Thymus (tissue), 14 donors: ENCODE measurements around the gene KRT25. TPM values are rescaled to one million over a fixed set of nuclear protein-coding genes. Genes with fewer than 3 reads are reported as not detected.

Source experiments
- DNase-seq, 9 donors: peaks; one replicate each; pipeline ENCODE4 v3.0.0-alpha.2; 2013; ENCODE audit warnings: low spot score in 9 of 9, low read depth in 6 of 9, missing footprints in 1 of 9
- H3K27ac ChIP-seq, 2 donors: one replicate each; pipeline ENCODE4 v1.5.1; 2013; ENCODE audit warnings: control low read depth in 1 of 2, low read depth in 1 of 2, low read length in 1 of 2, mild to moderate bottlenecking in 1 of 2, moderate library complexity in 1 of 2
- H3K27me3 ChIP-seq, 2 donors: one replicate each; pipeline ENCODE4 v1.5.1; 2013; ENCODE audit warnings: low read length in 1 of 2; ENCODE audit not compliant: control insufficient read depth in 2 of 2, insufficient read depth in 1 of 2
- H3K36me3 ChIP-seq, 2 donors: one replicate each; pipeline ENCODE4 v1.5.1; 2013; ENCODE audit warnings: low read length in 1 of 2, mild to moderate bottlenecking in 1 of 2, moderate library complexity in 1 of 2; ENCODE audit not compliant: control insufficient read depth in 2 of 2, insufficient read depth in 2 of 2
- H3K4me1 ChIP-seq, 2 donors: one replicate each; pipeline ENCODE4 v1.5.1; 2013; ENCODE audit warnings: low read length in 2 of 2; ENCODE audit not compliant: control insufficient read depth in 2 of 2, insufficient read depth in 2 of 2
- H3K4me3 ChIP-seq, 2 donors: one replicate each; pipeline ENCODE4 v1.5.1; 2013; ENCODE audit warnings: low read length in 2 of 2, control low read depth in 1 of 2, mild to moderate bottlenecking in 1 of 2
- H3K9me3 ChIP-seq, 2 donors: one replicate each; pipeline ENCODE4 v1.5.1; 2013; ENCODE audit warnings: low read length in 1 of 2, mild to moderate bottlenecking in 1 of 2; ENCODE audit not compliant: control insufficient read depth in 2 of 2, insufficient read depth in 1 of 2
- WGBS: extraction: QIAGEN DNeasy Blood & Tissue Kit; methylation state at CpG from one replicate; pipeline ENCODE4 v1.1.7; 2013; 5-methylcytosine and 5-hydroxymethylcytosine counted together
- long read RNA-seq, 10 donors: transcript quantifications; one replicate each; lab custom pipeline, GENCODE V29; 2026
- polyA plus RNA-seq: library from polyadenylated mRNA; stranded (reverse); fragments of 200-250 nt; gene quantifications from one replicate; pipeline ENCODE4 v1.2.3, GENCODE V29; 2013
- total RNA-seq: library from RNA; stranded (reverse); fragments of 120-200 nt; gene quantifications from one replicate; pipeline ENCODE4 v1.2.4, GENCODE V29; 2013
- donor health status: healthy.

KRT25 gene
- 0.19 TPM for total RNA-seq
- 1.0 TPM for polyA plus RNA-seq
- long read RNA-seq, donor 1 = 0 reads
- long read RNA-seq, donor 2 = 0 reads
- long read RNA-seq, donor 3 = 0 reads
- long read RNA-seq, donor 4 = 0 reads
- long read RNA-seq, donor 5 = 0 reads
- long read RNA-seq, donor 6 = 0 reads
- long read RNA-seq, donor 7 = 0 reads
- long read RNA-seq, donor 8 = 0 reads
- long read RNA-seq, donor 9 = 0 reads
- long read RNA-seq, donor 10 = 0 reads

DNA sequence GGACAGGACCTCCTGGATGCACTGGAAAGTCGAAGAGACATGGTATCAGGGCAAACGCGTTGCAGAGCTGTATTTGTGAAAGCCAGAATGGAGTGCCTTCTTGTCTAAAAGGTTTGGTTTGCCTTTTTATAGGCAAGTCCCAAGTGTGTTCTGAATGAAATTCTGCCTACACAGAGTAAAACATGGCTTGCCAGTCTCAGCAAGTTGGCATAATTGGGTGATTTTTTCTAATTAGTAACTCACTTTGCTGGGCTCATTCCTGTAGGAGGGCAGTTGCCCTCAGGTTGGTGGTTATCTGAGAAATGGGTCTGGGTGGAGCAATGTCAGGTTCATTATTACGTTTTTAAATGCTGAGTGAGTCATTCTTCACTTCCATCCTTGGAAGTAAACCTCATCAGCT is at the start of gene KRT25:
TSS of gene KRT25 (minus strand) at position 101 of the 400 bp plus-strand sequence. CDS start at position 41, 60 bp downstream.
- H3K4me3 ChIP-seq = no peak within 1 kb of the TSS
- H3K9me3 ChIP-seq = no peaks in the 10 kb centered on the region
- no peak for DNase-seq
- H3K36me3 ChIP-seq = no peaks in the 10 kb centered on the region
- no peak within 1 kb of the TSS for H3K27ac ChIP-seq
- H3K4me1 ChIP-seq = no peaks in the 10 kb centered on the region
- H3K27me3 ChIP-seq = peaks cover 0 to 5% of the 10 kb centered on the region in 2 donors
- WGBS = 88% methylated on average over 4 of the region's 4 CpGs

DNA sequence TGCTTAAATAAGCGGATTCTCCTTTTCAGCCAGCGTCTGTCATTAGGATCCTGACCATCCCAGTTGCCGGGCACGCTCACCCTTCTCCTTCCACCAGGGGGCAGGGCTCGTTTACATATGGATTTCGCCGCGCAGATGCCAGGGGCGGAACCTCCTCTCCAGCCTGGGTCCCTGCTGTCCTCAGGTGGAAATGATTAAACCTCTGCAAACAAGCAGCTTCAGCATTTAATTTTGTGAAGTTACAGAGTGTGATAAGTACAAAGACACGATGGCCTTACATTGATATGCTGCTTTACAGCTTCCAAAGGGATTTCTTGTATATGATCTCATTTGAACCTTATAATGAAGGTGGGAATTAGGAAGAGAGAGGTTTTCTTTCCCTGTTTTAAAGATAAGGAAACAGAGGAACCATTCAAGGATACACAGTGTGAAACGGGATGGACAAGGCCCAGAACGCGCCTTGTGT is 48.5 kb upstream of the KRT25 start:
- WGBS = 16% methylated on average over 13 of the region's 13 CpGs
- no peaks in the 10 kb centered on the region for H3K4me1 ChIP-seq
- no peak overlapping the region for H3K4me3 ChIP-seq
- DNase-seq = peak; percentile 14 to 66 (median 42)
- H3K27ac ChIP-seq = no peak overlapping the region
- no peaks in the 10 kb centered on the region for H3K36me3 ChIP-seq
- H3K27me3 ChIP-seq = peaks cover 0 to 37% of the 10 kb centered on the region in 2 donors
- H3K9me3 ChIP-seq = no peaks in the 10 kb centered on the region

DNA sequence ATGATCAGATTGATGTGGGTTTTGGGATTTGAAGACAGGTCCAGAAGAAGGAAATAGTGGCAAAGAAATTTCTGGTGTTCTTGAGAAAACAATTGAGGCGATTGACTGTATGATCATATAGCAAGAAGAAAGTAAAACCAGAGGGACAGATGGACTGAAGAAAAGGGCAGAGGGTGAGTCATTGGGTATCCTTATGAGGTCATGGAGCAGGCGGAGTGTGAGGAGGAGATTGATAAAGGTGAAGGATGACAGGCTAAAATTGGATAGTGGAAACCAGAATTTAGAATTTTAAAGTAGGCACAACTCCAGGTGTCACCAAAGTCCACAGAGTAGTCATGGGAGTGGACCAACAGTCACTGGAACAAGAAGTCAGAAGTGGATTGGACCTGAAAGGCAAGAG is 46.0 kb upstream of the KRT25 start:
- Histone ChIP-seq H3K4me3 (no peak overlapping the region), H3K4me1 (no peaks in the 10 kb centered on the region), H3K36me3 (no peaks in the 10 kb centered on the region), H3K27me3 (peaks cover 5 to 39% of the 10 kb centered on the region in 2 donors), H3K27ac (no peak overlapping the region), H3K9me3 (no peaks in the 10 kb centered on the region)
- 91% methylated on average over 2 of the region's 2 CpGs for whole genome bisulfite sequencing
- no peak for DNase-seq

DNA sequence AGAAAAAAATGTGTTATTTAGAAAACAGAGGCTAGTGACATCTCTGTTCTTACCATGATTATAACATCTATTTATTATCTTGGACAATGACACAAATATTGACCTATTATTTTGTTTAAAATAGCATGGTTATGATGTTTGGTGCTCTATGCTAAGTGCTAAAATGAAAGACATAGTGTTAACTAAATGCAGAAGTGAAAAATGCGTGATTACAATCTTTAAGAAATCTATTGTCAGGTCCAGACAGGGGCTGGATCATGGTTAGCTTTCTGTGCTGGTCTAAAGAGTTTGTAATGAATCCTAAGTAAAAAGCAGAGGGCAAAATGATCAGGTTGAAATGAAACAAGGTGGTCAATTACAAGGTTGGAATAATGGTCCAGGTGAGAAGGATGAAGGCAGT is 45.2 kb upstream of the KRT25 start:
- 51% methylated on average over 1 of the region's 1 CpG for WGBS
- Histone ChIP-seq H3K36me3 (no peaks in the 10 kb centered on the region), H3K9me3 (no peaks in the 10 kb centered on the region), H3K4me1 (no peaks in the 10 kb centered on the region), H3K27me3 (peaks cover 7 to 36% of the 10 kb centered on the region in 2 donors), H3K27ac (no peak overlapping the region), H3K4me3 (no peak overlapping the region)
- no peak for DNase-seq

- Histone ChIP-seq H3K36me3 (no peaks in the 10 kb centered on the region), H3K27ac (no peak within 1 kb of the TSS), H3K4me3 (no peak within 1 kb of the TSS), H3K27me3 (peaks cover 9 to 37% of the 10 kb centered on the region in 2 donors), H3K9me3 (no peaks in the 10 kb centered on the region), H3K4me1 (no peaks in the 10 kb centered on the region)
- DNase-seq = no peak
- WGBS = 94% methylated on average over 3 of the region's 3 CpGs
These were observed 44.7 kb upstream of the KRT25 start, which contains the start of gene KRT28 for GRCh38 chr17:40799859-40800258. Gene KRT28 (minus strand): TSS chr17:40799959. CDS start chr17:40799893, 66 bp downstream.

DNA sequence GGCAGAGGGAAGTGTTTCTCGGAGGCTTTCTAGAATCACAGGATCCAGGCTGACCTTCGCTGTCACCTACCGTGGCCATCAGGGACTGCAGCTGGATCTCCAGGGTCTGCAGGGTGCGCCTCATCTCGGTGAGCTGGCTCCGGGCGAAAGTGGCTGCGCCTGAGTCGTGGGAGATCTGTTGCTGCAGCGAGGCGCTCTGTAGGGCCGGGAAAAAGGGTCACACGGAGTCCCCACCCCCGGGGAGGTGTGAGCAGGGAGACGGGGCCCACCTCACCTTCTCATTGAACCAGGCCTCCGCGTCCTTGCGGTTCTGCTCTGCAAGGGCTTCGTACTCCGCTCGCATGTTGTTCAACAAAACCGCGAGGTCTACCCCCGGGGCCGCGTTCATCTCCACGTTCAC is 41.7 kb upstream of the KRT25 start:
- 80% methylated on average over 27 of the region's 27 CpGs for WGBS
- Histone ChIP-seq H3K27me3 (peaks cover 9 to 33% of the 10 kb centered on the region in 2 donors), H3K4me3 (no peak overlapping the region), H3K4me1 (no peaks in the 10 kb centered on the region), H3K27ac (no peak overlapping the region), H3K9me3 (no peaks in the 10 kb centered on the region), H3K36me3 (no peaks in the 10 kb centered on the region)
- no peak for DNase-seq

- Histone ChIP-seq H3K4me1 (no peaks in the 10 kb centered on the region), H3K4me3 (no peak overlapping the region), H3K9me3 (no peaks in the 10 kb centered on the region), H3K27ac (no peak overlapping the region), H3K36me3 (no peaks in the 10 kb centered on the region), H3K27me3 (peaks cover 9 to 27% of the 10 kb centered on the region in 2 donors)
- WGBS = 90% methylated on average over 10 of the region's 10 CpGs
- DNase-seq = no peak
These were observed 40.0 kb upstream of the KRT25 start for GRCh38 chr17:40795019-40795667.

DNA sequence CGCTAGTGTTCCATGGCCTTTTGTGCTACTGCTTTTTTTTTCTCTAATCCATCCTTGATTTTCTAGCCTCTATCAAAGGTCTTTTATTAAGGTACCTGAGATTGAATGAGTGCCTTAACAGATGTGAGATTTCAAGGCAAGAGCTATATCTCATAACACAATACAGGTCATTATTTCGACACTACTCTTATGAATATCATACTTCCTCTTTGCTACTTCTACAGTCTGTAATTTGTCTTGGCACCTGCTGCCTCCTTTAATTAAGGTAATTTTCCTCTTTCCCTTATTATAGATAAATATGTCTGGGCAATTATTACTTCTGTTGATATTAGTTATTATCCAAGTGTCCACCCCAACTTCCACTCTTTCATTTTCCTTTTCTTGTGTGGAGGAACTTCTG is 39.3 kb upstream of the KRT25 start:
- no peaks in the 10 kb centered on the region for H3K36me3 ChIP-seq
- no peaks in the 10 kb centered on the region for H3K4me1 ChIP-seq
- no peak overlapping the region for H3K27ac ChIP-seq
- no peak overlapping the region for H3K4me3 ChIP-seq
- peaks cover 9 to 24% of the 10 kb centered on the region in 2 donors for H3K27me3 ChIP-seq
- no peak for DNase-seq
- WGBS = 75% methylated on average over 2 of the region's 2 CpGs
- no peaks in the 10 kb centered on the region for H3K9me3 ChIP-seq

DNA sequence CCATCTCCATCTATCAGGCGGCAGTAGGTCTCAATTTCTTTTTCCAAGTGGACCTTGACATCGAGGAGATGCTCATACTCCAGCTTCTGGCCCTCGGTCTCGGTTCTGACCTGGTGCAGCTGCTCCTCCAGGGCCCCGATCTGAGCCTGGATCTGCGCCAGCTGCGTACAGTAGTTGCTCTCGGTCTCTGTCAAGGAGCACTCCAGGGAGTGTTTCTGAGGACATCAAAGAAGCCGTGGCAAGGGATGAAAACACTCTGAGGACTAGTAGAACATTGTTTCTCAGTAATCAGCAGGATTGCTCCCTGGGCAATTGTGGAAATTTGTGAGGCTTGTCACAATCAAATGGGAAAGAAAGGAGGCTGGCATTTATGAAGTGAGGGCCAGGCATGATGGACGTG is 38.7 kb upstream of the KRT25 start:
- DNase-seq = no peak
- no peaks in the 10 kb centered on the region for H3K4me1 ChIP-seq
- no peaks in the 10 kb centered on the region for H3K36me3 ChIP-seq
- no peaks in the 10 kb centered on the region for H3K9me3 ChIP-seq
- H3K27ac ChIP-seq = no peak overlapping the region
- no peak overlapping the region for H3K4me3 ChIP-seq
- 87% methylated on average over 10 of the region's 10 CpGs for WGBS
- H3K27me3 ChIP-seq = peaks cover 9 to 22% of the 10 kb centered on the region in 2 donors
